H9 (cell line): Measurements from ENCODE around the gene ROBO4. TPM values are rescaled to one million over a fixed set of nuclear protein-coding genes. Genes with fewer than 3 reads are reported as not detected.

Experiments used
- DNase-seq: peaks from one replicate; pipeline ENCODE4 v3.0.0-alpha.2; 2017
- H2AFZ ChIP-seq: one replicate; pipeline ENCODE4 v1.6.1; 2013; ENCODE audit warnings: mild to moderate bottlenecking, low read length, control low read depth, moderate library complexity
- H2AK5ac ChIP-seq: 2 replicates; pipeline ENCODE4 v1.6.1; 2013; ENCODE audit warnings: low read length, control low read depth, mixed read lengths; ENCODE audit not compliant: insufficient read length
- H2BK120ac ChIP-seq: one replicate; pipeline ENCODE4 v1.6.1; 2013; ENCODE audit warnings: low read depth, mild to moderate bottlenecking, low read length, control low read depth, inconsistent platforms; ENCODE audit not compliant: poor library complexity, severe bottlenecking
- H2BK12ac ChIP-seq: 2 replicates; pipeline ENCODE4 v1.6.1; 2013; ENCODE audit warnings: low read length, control low read depth, mixed read lengths, low read depth; ENCODE audit not compliant: insufficient read length
- H2BK15ac ChIP-seq: 2 replicates; pipeline ENCODE4 v1.6.1; 2013; ENCODE audit warnings: low read depth, low read length, control low read depth
- H2BK20ac ChIP-seq: one replicate; pipeline ENCODE4 v1.6.1; 2013; ENCODE audit warnings: low read depth, mild to moderate bottlenecking, low read length, control low read depth, inconsistent platforms; ENCODE audit not compliant: poor library complexity, severe bottlenecking
- H2BK5ac ChIP-seq: 2 replicates; pipeline ENCODE4 v1.6.1; 2013; ENCODE audit warnings: low read length, control low read depth, mixed read lengths; ENCODE audit not compliant: insufficient read length
- H3K14ac ChIP-seq: 2 replicates; pipeline ENCODE4 v1.6.1; 2013; ENCODE audit warnings: low read length, control low read depth; ENCODE audit not compliant: insufficient read depth
- H3K18ac ChIP-seq: 2 replicates; pipeline ENCODE4 v1.6.1; 2013; ENCODE audit warnings: low read depth, mild to moderate bottlenecking, mixed read lengths, low read length, control low read depth; ENCODE audit not compliant: insufficient read length
- H3K23ac ChIP-seq: 2 replicates; pipeline ENCODE4 v1.6.1; 2013; ENCODE audit warnings: low read length, control low read depth, mixed read lengths, low read depth; ENCODE audit not compliant: insufficient read length
- H3K23me2 ChIP-seq: 2 replicates; pipeline ENCODE4 v1.6.1; 2013; ENCODE audit warnings: low read depth, mild to moderate bottlenecking, mixed read lengths, low read length, control low read depth; ENCODE audit not compliant: insufficient read length, poor library complexity, severe bottlenecking
- H3K27ac ChIP-seq: 2 replicates; pipeline ENCODE4 v1.5.1; 2013; ENCODE audit warnings: low read length, control low read depth, mixed read lengths, low read depth; ENCODE audit not compliant: insufficient read length
- H3K27me3 ChIP-seq: 2 replicates; pipeline ENCODE4 v1.6.1; 2013; ENCODE audit warnings: low read length, control low read depth, inconsistent platforms; ENCODE audit not compliant: insufficient read depth
- H3K4ac ChIP-seq: 2 replicates; pipeline ENCODE4 v1.6.1; 2013; ENCODE audit warnings: low read depth, mild to moderate bottlenecking, control low read depth, inconsistent platforms, low read length, moderate library complexity
- H3K4me1 ChIP-seq: 2 replicates; pipeline ENCODE4 v1.6.1; 2013; ENCODE audit warnings: low read length, control low read depth, inconsistent platforms; ENCODE audit not compliant: insufficient read depth
- H3K4me2 ChIP-seq: 2 replicates; pipeline ENCODE4 v1.6.1; 2013; ENCODE audit warnings: low read length, control low read depth, mixed read lengths; ENCODE audit not compliant: insufficient read length, insufficient read depth
- H3K56ac ChIP-seq: 2 replicates; pipeline ENCODE4 v1.6.1; 2013; ENCODE audit warnings: low read depth, mild to moderate bottlenecking, mixed read lengths, low read length, control low read depth; ENCODE audit not compliant: insufficient read length
- H3K79me1 ChIP-seq: 2 replicates; pipeline ENCODE4 v1.6.1; 2013; ENCODE audit warnings: low read depth, mild to moderate bottlenecking, moderate library complexity, low read length, control low read depth, inconsistent platforms; ENCODE audit not compliant: insufficient read depth, poor library complexity, severe bottlenecking
- H3K79me2 ChIP-seq: 2 replicates; pipeline ENCODE4 v1.6.1; 2013; ENCODE audit warnings: low read length, control low read depth, inconsistent platforms; ENCODE audit not compliant: insufficient read depth
- H3K9ac ChIP-seq: 2 replicates; pipeline ENCODE4 v1.6.1; 2013; ENCODE audit warnings: low read length, control low read depth, mixed read lengths; ENCODE audit not compliant: insufficient read length; ENCODE audit errors: extremely low read depth
- H3K9me3 ChIP-seq: one replicate; pipeline ENCODE4 v1.6.1; 2013; ENCODE audit warnings: low read depth, low read length, inconsistent platforms; ENCODE audit not compliant: control insufficient read depth
- H3T11ph ChIP-seq: one replicate; pipeline ENCODE4 v1.6.1; 2013; ENCODE audit warnings: mild to moderate bottlenecking, low read length, control low read depth, inconsistent platforms
- H4K20me1 ChIP-seq: one replicate; pipeline ENCODE4 v1.6.1; 2013; ENCODE audit not compliant: control insufficient read depth, insufficient read length, insufficient read depth
- H4K5ac ChIP-seq: 2 replicates; pipeline ENCODE4 v1.6.1; 2013; ENCODE audit warnings: low read depth, mild to moderate bottlenecking, mixed read lengths, low read length, control low read depth; ENCODE audit not compliant: insufficient read length
- H4K8ac ChIP-seq: replicated peaks from 2 replicates; pipeline ENCODE4 v1.6.1; 2013; ENCODE audit warnings: low read length, control low read depth, mixed read lengths, low read depth; ENCODE audit not compliant: insufficient read length
- H4K91ac ChIP-seq: 2 replicates; pipeline ENCODE4 v1.6.1; 2013; ENCODE audit warnings: low read depth, mild to moderate bottlenecking, moderate library complexity, mixed read lengths, low read length, control low read depth; ENCODE audit not compliant: insufficient read length
- H3K27ac Mint-ChIP-seq, 3 experiments: 2 replicates in 2 of 3; 3 replicates in 1 of 3; pipeline ENCODE4 v1.8.0; 2020 to 2021; ENCODE audit warnings: mixed read lengths in 3 of 3, mild to moderate bottlenecking in 1 of 3, moderate library complexity in 1 of 3
- H3K27me3 Mint-ChIP-seq: 2 replicates; pipeline ENCODE4 v1.8.0; 2021; ENCODE audit warnings: low read depth, mild to moderate bottlenecking, moderate library complexity, mixed read lengths
- H3K36me3 Mint-ChIP-seq, 3 experiments: 2 replicates in 2 of 3; 3 replicates in 1 of 3; pipeline ENCODE4 v1.8.0; 2020 to 2021; ENCODE audit warnings: low read depth in 3 of 3, mixed read lengths in 3 of 3; ENCODE audit not compliant: insufficient read depth in 1 of 3
- H3K4me1 Mint-ChIP-seq, 2 experiments: 2 replicates each; pipeline ENCODE4 v1.8.0; 2020; ENCODE audit warnings: mixed read lengths in 2 of 2
- H3K4me3 Mint-ChIP-seq, 2 experiments: 2 replicates in 1 of 2; 3 replicates in 1 of 2; pipeline ENCODE4 v1.8.0; 2020 to 2021; ENCODE audit warnings: mild to moderate bottlenecking in 2 of 2, mixed read lengths in 2 of 2, moderate library complexity in 1 of 2
- H3K9me3 Mint-ChIP-seq, 2 experiments: 2 replicates in 1 of 2; 3 replicates in 1 of 2; pipeline ENCODE4 v1.8.0; 2020; ENCODE audit warnings: mild to moderate bottlenecking in 2 of 2, mixed read lengths in 2 of 2, moderate library complexity in 1 of 2
- CTCF ChIP-seq: fragments of 200-600 bp; sonication (generic); conservative IDR thresholded peaks from 3 replicates; pipeline ENCODE4 v1.8.0; 2021; ENCODE audit warnings: antibody characterized with exemption, mild to moderate bottlenecking
- WGBS: extraction: QIAGEN DNeasy Blood & Tissue Kit; methylation state at CpG from one replicate; pipeline ENCODE4 v1.1.7; 2013; ENCODE audit warnings: missing lambda C conversion rate, low lambda C conversion rate, mixed read lengths; ENCODE audit not compliant: insufficient read length; ENCODE audit errors: extremely low coverage; 5-methylcytosine and 5-hydroxymethylcytosine counted together
- total RNA-seq: library from RNA; stranded (reverse); gene quantifications from 2 replicates; pipeline ENCODE4 v1.2.1, GENCODE V29; 2021

Gene ROBO4
- total RNA-seq, 1 experiment from 2014 or later, result not detected

- H2AFZ ChIP-seq, result no peak overlapping the region
- no peak overlapping the region for H3K18ac ChIP-seq
- no CpG with 5 or more reads among the region's 5 CpGs for WGBS
- no peak overlapping the region for H4K91ac ChIP-seq
- no peaks in the 10 kb centered on the region for H3K79me1 ChIP-seq
- no peaks in the 10 kb centered on the region; a peak in 1 of 7 replicates for H3K36me3 Mint-ChIP-seq
- no peak overlapping the region for H2BK20ac ChIP-seq
- H3K23me2 ChIP-seq, result no peaks in the 10 kb centered on the region
- no peak overlapping the region for H4K8ac ChIP-seq
- H3K4me3 Mint-ChIP-seq, result peak overlapping the region; percentile 57 to 77; a peak in 4 of 5 replicates
- H3K27me3 Mint-ChIP-seq, result peaks cover 92% of the 10 kb centered on the region
- DNase-seq, result no peak
- H3K4me1 ChIP-seq, result no peaks in the 10 kb centered on the region
- no peaks in the 10 kb centered on the region for H3K9me3 ChIP-seq
- no peak overlapping the region for H2BK15ac ChIP-seq
- H4K5ac ChIP-seq, result no peak overlapping the region
- no peak overlapping the region for H3K56ac ChIP-seq
- H2AK5ac ChIP-seq, result no peak overlapping the region
- H3K23ac ChIP-seq, result no peak overlapping the region
- H3K27ac ChIP-seq, result no peak overlapping the region
- H3K14ac ChIP-seq, result no peak overlapping the region
- no peak overlapping the region for H2BK5ac ChIP-seq
- no peak overlapping the region for H3K27ac Mint-ChIP-seq
- H2BK12ac ChIP-seq, result no peak overlapping the region
- no peak overlapping the region for H3K9ac ChIP-seq
- H2BK120ac ChIP-seq, result no peak overlapping the region
- no peaks in the 10 kb centered on the region for H3K79me2 ChIP-seq
- TF ChIP-seq CTCF, result no peak
- peaks cover 0 to 9% of the 10 kb centered on the region in 2 experiments; a peak in 2 of 5 replicates for H3K9me3 Mint-ChIP-seq
- H3K4me1 Mint-ChIP-seq, result peaks cover 0 to 3% of the 10 kb centered on the region in 2 experiments; a peak in 2 of 4 replicates
- no peak overlapping the region for H3K4ac ChIP-seq
- peak overlapping the region; percentile 39 for H3K4me2 ChIP-seq
- H4K20me1 ChIP-seq, result no peaks in the 10 kb centered on the region
- H3T11ph ChIP-seq, result no peak overlapping the region
- peaks cover 17% of the 10 kb centered on the region; the same call in 1 of the 2 replicates for H3K27me3 ChIP-seq
Observed at GRCh38 chr11:124920356-124920755, 22.7 kb upstream of the ROBO4 start.
